Stimulated activated CD8-positive, alpha-beta memory T cell treated with anti-CD3 and anti-CD28 coated beads, Interleukin-7, amount 100 ng/mL, for 48 hours (primary cell): Measurements from ENCODE around the gene CLSTN2.

ENCODE experiments used
- DNase-seq, 2 donors: peaks; one replicate each; pipeline ENCODE4 v3.0.0-alpha.2; 2020; ENCODE audit warnings: low read depth in 1 of 2; ENCODE audit errors: extremely low read depth in 1 of 2

Gene CLSTN2

DNA sequence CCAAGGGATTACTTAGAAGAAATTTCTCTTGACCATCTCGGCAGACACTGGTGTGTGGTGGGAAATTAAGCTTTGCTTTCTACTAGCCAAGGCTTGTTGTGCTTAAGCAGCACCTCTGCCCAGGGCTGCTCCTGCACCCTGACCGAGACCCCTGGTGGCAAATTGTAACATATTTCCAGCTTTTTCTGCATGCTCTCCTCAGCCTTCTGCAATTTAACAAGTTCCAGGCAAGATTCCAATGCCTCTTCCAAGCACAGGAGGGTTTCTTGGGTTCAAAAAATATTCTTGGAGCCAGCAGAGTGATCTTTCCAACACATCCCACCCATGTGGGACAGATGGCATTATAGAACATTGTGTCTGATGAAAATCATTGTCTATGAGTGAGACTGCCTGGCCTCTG is 210.5 kb downstream of the CLSTN2 start:
- DNase-seq: no peak

DNA sequence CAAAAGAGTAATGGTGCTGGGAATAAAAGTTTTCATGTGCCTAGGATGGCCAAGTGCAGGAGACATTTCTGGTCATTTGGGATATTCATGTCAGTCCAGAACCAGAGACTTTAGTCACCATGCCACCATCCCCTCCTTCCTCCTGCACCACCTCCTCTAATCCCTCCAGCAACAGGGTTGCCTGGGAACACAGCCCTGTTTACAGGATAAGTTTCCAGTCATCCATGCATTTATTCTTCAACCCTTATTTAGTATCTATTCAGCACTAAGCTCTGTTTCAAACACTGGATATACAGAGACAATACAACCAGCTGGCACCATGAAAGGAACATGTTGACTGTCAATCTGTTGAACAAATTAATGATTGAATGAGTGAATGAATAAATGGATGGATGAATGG is 211.7 kb downstream of the CLSTN2 start:
- DNase-seq: no peak

- DNase-seq: no peak
These were observed 213.0 kb downstream of the CLSTN2 start for GRCh38 chr3:140147965-140148490.

GRCh38 chr3:140148824-140149390 is 213.9 kb downstream of the CLSTN2 start:
- DNase-seq: no peak

DNA sequence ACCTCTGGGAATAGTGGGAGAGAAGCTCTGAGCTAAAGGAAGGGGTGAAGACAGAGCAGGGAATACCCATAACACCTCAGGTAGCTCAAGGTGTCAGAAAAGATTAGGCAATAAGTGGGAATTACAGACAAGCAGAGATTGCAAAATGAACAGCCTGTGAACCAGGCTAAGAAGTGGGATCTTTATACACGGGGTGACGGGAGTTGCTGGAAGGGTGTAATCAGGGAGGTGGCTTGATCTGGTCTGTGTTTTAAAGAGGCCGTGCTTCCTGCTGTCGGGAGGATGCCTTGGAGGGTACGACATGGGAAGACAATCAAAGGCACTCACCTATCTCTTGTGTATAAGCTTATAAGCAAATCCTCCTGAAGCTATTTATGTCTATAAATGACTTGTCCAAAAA is 216.3 kb downstream of the CLSTN2 start:
- no peak for DNase-seq

DNA sequence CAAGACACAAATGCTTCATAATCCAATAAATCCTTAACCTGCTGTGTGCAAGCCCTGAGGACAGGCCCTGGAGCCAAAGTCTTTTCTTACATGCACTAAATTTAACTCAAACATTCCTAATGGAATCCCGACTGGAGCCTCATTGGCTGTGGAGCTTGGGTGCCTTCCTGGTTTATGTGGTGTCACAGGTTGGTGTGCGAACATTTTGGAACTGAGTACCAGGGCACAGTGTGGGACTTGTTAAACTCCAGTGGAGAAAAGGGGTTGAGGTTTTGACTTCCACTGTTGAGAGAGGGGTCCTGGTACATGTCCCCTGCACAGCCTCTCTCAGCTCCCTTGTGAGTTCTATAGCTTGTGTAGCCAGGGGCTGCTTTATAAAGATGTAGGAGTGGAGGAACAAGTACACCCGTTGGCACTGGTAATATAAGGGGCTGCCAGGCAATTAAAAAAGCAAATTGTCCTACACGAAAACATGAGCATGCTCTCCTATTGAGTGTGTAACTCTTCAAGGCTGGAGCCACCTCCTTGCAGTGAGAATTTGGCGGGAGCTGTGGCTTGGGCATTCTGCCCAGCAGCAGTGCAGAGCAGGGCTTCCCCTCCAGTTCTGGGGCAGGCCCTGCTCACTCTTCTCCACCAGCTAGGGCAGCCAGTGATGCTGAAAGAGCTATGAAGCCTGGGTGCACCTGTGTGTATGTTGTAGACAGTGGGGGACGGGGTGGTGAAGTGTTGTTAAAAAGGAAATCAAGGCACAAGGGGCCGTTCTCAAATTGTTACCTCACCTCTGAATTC is 218.1 kb downstream of the CLSTN2 start:
- DNase-seq: no peak

DNA sequence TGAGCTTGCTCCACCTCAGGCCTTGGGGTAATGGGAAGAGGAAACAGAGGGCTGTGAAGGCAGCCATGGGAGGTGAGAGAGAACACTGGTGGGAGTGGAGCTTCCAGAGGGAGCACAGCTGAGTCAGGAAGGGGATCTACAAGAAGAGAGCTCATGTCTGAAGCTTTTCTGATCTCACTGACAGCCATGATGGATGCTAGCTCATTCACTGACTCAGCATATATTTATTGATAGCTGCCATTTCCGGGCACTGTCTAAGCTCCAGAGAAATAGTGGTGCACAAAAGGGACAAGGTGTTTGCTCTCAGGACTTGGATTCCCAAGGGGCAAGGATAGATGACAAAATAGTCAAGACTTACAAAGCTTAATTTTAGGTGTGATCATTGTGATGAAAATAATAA is 218.8 kb downstream of the CLSTN2 start:
- no peak for DNase-seq

- no peak for DNase-seq
These were observed 222.2 kb downstream of the CLSTN2 start for GRCh38 chr3:140157161-140157560.

DNA sequence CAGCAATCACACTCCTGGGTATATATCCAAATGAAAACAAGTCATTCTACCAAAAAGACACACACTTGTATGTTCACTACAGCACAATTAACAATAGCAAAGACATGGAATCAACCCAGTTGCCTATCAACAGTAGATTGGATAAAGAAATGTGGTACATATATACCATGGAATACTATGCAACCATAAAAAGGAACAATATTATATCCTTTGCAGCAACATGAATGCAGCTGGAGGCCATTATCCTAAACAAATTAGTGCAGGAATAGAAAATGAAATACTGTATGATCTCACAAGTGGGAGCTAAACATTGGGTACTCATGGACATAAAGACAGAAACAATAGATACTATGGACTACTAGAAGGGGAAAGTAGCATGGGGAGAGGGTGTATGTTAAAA is 224.7 kb downstream of the CLSTN2 start:
- no peak for DNase-seq

GRCh38 chr3:140160553-140160952 is 225.6 kb downstream of the CLSTN2 start:
- DNase-seq: no peak

GRCh38 chr3:140162551-140162950 is 227.6 kb downstream of the CLSTN2 start:
- DNase-seq: no peak

GRCh38 chr3:140163159-140163763 is 228.3 kb downstream of the CLSTN2 start:
- DNase-seq: no peak

DNA sequence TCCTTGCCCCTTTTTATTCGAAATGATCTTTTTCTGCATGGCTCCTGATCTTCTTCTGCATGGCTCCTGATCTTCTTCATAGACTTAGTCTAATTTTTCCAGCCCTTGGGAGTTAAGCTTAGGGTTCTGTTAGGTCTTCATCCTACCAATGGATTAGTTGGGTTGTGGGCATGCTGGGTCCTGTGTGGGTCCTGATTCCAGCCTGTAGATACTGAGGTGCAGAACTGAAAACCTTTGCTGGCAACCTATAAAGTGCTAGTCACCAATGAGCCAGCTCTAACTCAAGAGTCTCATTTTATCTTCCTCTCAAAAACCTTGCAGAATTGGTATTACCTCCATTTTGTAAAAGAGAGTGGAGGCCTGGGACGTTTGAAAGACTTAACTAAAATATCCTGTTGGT is 229.2 kb downstream of the CLSTN2 start:
- DNase-seq: no peak

GRCh38 chr3:140164922-140165590 is 230.1 kb downstream of the CLSTN2 start:
- DNase-seq: no peak

DNA sequence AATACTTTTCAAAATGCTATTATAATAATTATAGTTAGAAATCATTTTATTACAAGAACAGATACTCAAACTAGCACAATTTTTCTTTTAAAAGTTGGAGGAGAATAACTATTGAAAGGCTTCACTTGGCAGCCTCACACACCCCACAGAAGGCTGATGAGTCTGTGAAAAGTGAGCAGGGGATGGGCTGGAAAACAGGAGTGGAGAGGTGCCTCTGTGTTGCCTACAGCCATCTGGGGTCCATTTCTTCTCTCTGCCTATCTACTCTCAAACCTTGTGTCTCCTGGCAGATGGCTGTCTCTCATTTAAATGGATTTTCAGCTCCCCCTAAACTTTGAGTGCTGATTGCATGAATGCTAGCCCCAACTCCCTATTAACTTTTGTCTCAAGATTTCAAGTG is 230.8 kb downstream of the CLSTN2 start:
- DNase-seq: no peak

DNA sequence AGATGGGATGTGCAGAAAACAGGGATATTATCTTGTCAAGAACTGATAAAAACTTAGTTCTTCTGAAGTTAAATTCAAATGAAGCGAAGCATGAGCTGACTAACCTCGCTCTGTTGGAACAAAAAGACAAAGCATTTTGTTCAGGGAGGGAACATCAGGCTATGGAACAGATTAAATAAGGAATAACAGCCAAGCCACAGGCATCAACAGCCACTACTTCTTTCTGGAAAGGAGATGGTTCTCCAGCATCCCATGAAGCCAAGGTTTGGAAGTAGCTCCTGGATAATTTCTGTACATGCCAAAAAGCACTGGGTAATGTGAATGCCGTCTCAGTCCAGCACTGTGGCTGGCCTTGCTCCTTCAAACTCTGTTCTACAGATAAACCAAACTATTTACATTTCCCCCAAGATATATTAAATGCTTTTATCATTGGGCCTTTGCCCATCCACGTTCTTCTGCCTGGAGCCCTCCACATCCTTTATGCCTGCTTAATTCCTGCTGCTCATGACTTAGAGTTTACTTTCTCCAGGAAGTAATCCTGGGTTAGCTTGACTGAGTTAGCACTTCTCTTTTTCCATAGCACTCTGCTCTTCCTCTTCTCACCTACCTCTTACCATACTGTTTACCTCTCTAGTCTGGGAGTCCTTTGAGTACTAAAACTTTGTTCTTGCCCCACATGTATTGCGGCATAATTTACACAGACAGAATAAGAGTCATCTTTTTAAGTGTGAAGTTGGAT is 232.0 kb downstream of the CLSTN2 start:
- no peak for DNase-seq

DNA sequence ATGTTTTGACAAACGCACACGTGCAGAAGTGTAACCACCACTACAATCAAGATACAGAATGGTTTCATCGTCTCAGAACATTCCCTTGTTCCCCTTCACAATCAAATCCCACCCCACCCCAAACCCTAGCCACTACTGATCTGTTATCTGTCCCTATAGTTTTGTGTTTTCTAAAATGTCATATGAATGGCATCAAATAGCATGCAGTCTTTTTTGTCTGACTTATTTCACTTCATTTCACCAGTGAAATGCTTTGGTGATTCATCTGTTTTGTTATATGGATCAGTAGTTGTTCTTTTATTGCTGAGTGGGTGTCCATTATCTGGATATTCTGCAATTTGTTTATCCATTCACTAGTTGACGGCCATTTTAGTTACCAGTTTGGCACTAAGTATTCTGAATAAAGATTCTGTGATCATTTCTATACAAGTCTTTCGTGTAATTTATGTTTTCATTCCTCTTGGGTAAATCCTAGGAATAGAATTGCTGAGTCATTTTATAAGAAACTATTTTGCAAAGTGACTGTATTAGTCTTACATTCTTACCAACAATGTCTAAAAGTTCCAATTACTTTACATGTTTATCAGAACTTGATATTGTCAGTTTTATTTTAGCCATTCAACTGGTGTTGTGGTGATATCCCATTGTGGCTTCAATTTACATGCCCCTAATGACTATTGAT is 232.8 kb downstream of the CLSTN2 start:
- DNase-seq: no peak

GRCh38 chr3:140170612-140171011 is 235.6 kb downstream of the CLSTN2 start:
- DNase-seq: no peak

GRCh38 chr3:140176526-140176925 is 241.5 kb downstream of the CLSTN2 start:
- DNase-seq: no peak

DNA sequence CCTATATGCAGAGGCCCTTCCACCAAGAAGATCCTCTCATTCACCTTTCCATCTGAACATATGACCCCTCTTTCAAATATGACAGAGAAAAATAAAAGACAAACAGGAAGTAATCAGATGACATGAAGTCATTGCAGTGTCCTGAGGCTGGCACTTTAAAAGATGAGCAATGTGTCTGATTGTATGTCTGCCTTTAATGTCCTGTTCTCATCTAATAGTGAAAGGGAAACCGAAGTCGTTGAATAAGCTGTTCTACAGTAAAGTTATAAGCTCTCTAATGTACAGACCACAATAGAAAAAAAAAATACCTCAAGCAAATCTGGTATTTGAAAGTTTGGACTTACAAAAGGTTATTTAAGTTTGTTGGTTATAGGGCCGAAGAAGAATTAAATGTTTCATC is 243.0 kb downstream of the CLSTN2 start:
- no peak for DNase-seq
